ENCODE measurements around the gene NPAS3.

- no peak for TF ChIP-seq CTCF (IDR thresholded peaks at IDR 0.05)
- TF ChIP-seq POLR2A (IDR thresholded peaks at IDR 0.05) = no peak
Measured at GRCh38 chr14:33612197-33612505, 673.5 kb downstream of the NPAS3 start.

Measured in breast epithelium (tissue), 3 donors.